Fibroblast of lung (primary cell): ENCODE measurements around the gene BOD1L2. TPM values are rescaled to one million over a fixed set of nuclear protein-coding genes. Genes with fewer than 3 reads are reported as not detected.

ENCODE experiments used
- DNase-seq, 2 donors: peaks; one replicate each; pipeline versions ENCODE4 v3.0.0 to v3.0.0-alpha.2; 2010; ENCODE audit warnings: low read depth in 2 of 2
- H2AFZ ChIP-seq: 2 replicates; pipeline ENCODE4 v1.5.1; 2012; ENCODE audit warnings: low read length, control low read depth, inconsistent platforms
- H3K27ac ChIP-seq: 2 replicates; pipeline ENCODE4 v1.5.1; 2011; ENCODE audit warnings: low read length, control low read depth; ENCODE audit not compliant: insufficient read depth
- H3K27me3 ChIP-seq: 2 replicates; pipeline ENCODE4 v1.5.1; 2011; ENCODE audit warnings: mild to moderate bottlenecking, low read length; ENCODE audit not compliant: control insufficient read depth, insufficient read depth
- H3K36me3 ChIP-seq: 2 replicates; pipeline ENCODE4 v1.5.1; 2011; ENCODE audit warnings: low read length; ENCODE audit not compliant: control insufficient read depth, insufficient read depth
- H3K4me1 ChIP-seq: 2 replicates; pipeline ENCODE4 v1.5.1; 2011; ENCODE audit warnings: low read length; ENCODE audit not compliant: control insufficient read depth, insufficient read depth; ENCODE audit errors: extremely low read depth
- H3K4me2 ChIP-seq: 2 replicates; pipeline ENCODE4 v1.5.1; 2011; ENCODE audit warnings: low read length, control low read depth; ENCODE audit not compliant: insufficient read depth; ENCODE audit errors: extremely low read depth
- H3K4me3 ChIP-seq, 4 experiments: fragments of 200-600 bp in 1 of 4; sonication (generic) in 1 of 4; replicated peaks in 1 of 4; 2 replicates each; pipeline ENCODE4 v1.5.1; 2011 to 2016; ENCODE audit warnings: low read length in 4 of 4, low read depth in 3 of 4, mild to moderate bottlenecking in 3 of 4, control low read depth in 2 of 4, inconsistent platforms in 1 of 4, mixed read lengths in 1 of 4; ENCODE audit not compliant: insufficient read depth in 1 of 4; ENCODE audit errors: control extremely low read depth in 1 of 4
- H3K79me2 ChIP-seq: 2 replicates; pipeline ENCODE4 v1.5.1; 2012; ENCODE audit warnings: mild to moderate bottlenecking, low read length, inconsistent platforms; ENCODE audit not compliant: control insufficient read depth, insufficient read depth
- H3K9ac ChIP-seq: 2 replicates; pipeline ENCODE4 v1.5.1; 2011; ENCODE audit warnings: mild to moderate bottlenecking, low read length, control low read depth; ENCODE audit not compliant: insufficient read depth
- H3K9me3 ChIP-seq: 2 replicates; pipeline ENCODE4 v1.5.1; 2012; ENCODE audit warnings: low read depth, low read length; ENCODE audit not compliant: control insufficient read depth, insufficient read depth
- H4K20me1 ChIP-seq: 2 replicates; pipeline ENCODE4 v1.5.1; 2011; ENCODE audit warnings: low read length; ENCODE audit not compliant: control insufficient read depth, insufficient read depth; ENCODE audit errors: extremely low read depth
- CTCF ChIP-seq, 2 donors: IDR thresholded peaks in 1 of 2; conservative IDR thresholded peaks in 1 of 2; 1 replicate in 1 of 2; 2 replicates in 1 of 2; pipeline ENCODE4 v1.5.1; 2011 to 2012; ENCODE audit warnings: low read length in 2 of 2, control low read depth in 1 of 2, inconsistent platforms in 1 of 2, low read depth in 1 of 2, mild to moderate bottlenecking in 1 of 2
- EZH2 ChIP-seq: IDR thresholded peaks from 2 replicates; pipeline ENCODE4 v1.5.1; 2012; ENCODE audit warnings: low read length, control low read depth, mild to moderate bottlenecking; ENCODE audit errors: missing control alignments
- polyA plus RNA-seq, 2 donors: library from polyadenylated mRNA; depleted of rRNA in 1 of 2; stranded (reverse) in 1 of 2; unstranded in 1 of 2; fragments of >200 nt; gene quantifications; 2 replicates each; pipeline ENCODE4 v1.2.1, GENCODE V29; 2011 to 2012; ENCODE audit warnings: missing spikeins in 1 of 2
- total RNA-seq: library from RNA; depleted of rRNA; stranded (reverse); fragments of >200 nt; gene quantifications from 2 replicates; pipeline ENCODE4 v1.2.1, GENCODE V29; 2014

BOD1L2 gene
- total and polyA plus RNA-seq, 2 donors (not counting 1 experiment from before 2014, with no cell fraction given): not detected

DNA sequence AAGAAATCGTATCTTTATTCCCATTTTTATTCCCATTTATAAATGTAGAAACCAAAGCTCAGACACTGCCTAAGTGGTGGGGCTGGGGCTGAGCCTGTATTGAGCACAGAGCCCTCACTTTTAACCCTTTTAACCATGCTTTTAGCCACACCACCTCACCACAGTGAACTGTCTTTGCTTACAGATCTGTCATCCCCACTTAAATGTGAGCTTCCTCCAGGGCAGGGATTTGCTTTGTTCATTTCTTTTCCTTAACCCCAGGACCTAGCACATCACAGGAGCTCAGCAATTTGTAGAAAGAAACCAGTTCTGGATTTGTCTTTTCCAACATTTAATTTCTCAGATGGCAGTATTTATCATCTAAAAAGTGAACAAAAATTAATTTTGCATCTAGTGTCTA lies 2.2 kb downstream of the BOD1L2 start:
- Histone ChIP-seq H3K79me2 (no peaks in the 10 kb centered on the region), H3K4me1 (no peaks in the 10 kb centered on the region), H4K20me1 (no peaks in the 10 kb centered on the region), H3K9ac (no peak overlapping the region), H3K27me3 (no peaks in the 10 kb centered on the region), H3K4me3 (no peak overlapping the region), H3K27ac (no peak overlapping the region), H2AFZ (no peak overlapping the region), H3K9me3 (no peaks in the 10 kb centered on the region), H3K36me3 (no peaks in the 10 kb centered on the region), H3K4me2 (no peak overlapping the region)
- DNase-seq: no peak
- TF ChIP-seq EZH2: no peak
- TF ChIP-seq CTCF (conservative IDR thresholded peaks at IDR 0.05 in 1 of 2, IDR thresholded peaks at IDR 0.05 in 1 of 2; ENCODE audit: low read depth in 1 of 2, low read length in 2 of 2): no peak

- Histone ChIP-seq H3K9ac (no peak overlapping the region), H3K9me3 (no peaks in the 10 kb centered on the region), H3K36me3 (no peaks in the 10 kb centered on the region), H3K79me2 (no peaks in the 10 kb centered on the region), H3K4me3 (no peak overlapping the region), H3K4me2 (no peak overlapping the region), H2AFZ (no peak overlapping the region), H3K4me1 (no peaks in the 10 kb centered on the region), H3K27ac (no peak overlapping the region), H4K20me1 (no peaks in the 10 kb centered on the region), H3K27me3 (no peaks in the 10 kb centered on the region)
- DNase-seq: no peak
- TF ChIP-seq EZH2 (no peak), CTCF (conservative IDR thresholded peaks at IDR 0.05 in 1 of 2, IDR thresholded peaks at IDR 0.05 in 1 of 2; ENCODE audit: low read depth in 1 of 2, low read length in 2 of 2) (no peak)
Observed at GRCh38 chr18:57149531-57149930, 2.6 kb downstream of the BOD1L2 start.

GRCh38 chr18:57150081-57150480 lies 3.2 kb downstream of the BOD1L2 start:
- Histone ChIP-seq H3K4me3 (no peak overlapping the region), H3K9me3 (no peaks in the 10 kb centered on the region), H3K4me2 (no peak overlapping the region), H3K27ac (no peak overlapping the region), H3K79me2 (no peaks in the 10 kb centered on the region), H4K20me1 (no peaks in the 10 kb centered on the region), H3K4me1 (no peaks in the 10 kb centered on the region), H3K36me3 (no peaks in the 10 kb centered on the region), H3K27me3 (no peaks in the 10 kb centered on the region), H3K9ac (no peak overlapping the region), H2AFZ (no peak overlapping the region)
- no peak for TF ChIP-seq CTCF (conservative IDR thresholded peaks at IDR 0.05 in 1 of 2, IDR thresholded peaks at IDR 0.05 in 1 of 2; ENCODE audit: low read depth in 1 of 2, low read length in 2 of 2)
- no peak for TF ChIP-seq EZH2
- DNase-seq: no peak
